CD14-positive monocyte (primary cell): ENCODE measurements around the gene FBXL16. TPM values are rescaled to one million over a fixed set of nuclear protein-coding genes. Genes with fewer than 3 reads are reported as not detected.
"Not testable (repeated sequence)": the region's sequence is repeated elsewhere in the genome, so short reads cannot be mapped to it uniquely, and the experiment has no call there.

Source experiments
- DNase-seq, 3 donors: peaks; one replicate each; pipeline ENCODE4 v3.0.0-alpha.2; 2011 to 2022
- H2AFZ ChIP-seq: 2 replicates; pipeline ENCODE4 v1.6.0; 2012; ENCODE audit warnings: mild to moderate bottlenecking, low read depth, low read length, inconsistent platforms; ENCODE audit not compliant: insufficient read depth, poor library complexity, severe bottlenecking
- H3K27ac ChIP-seq, 2 donors: 1 replicate in 1 of 2; 2 replicates in 1 of 2; pipeline ENCODE4 v1.5.1; 2012 to 2013; ENCODE audit warnings: low read length in 2 of 2, control low read depth in 1 of 2, inconsistent platforms in 1 of 2, low read depth in 1 of 2, mild to moderate bottlenecking in 1 of 2
- H3K27me3 ChIP-seq, 2 donors: one replicate each; pipeline versions ENCODE4 v1.6.0 to v1.6.1; 2011 to 2013; ENCODE audit warnings: low read length in 2 of 2; ENCODE audit not compliant: control insufficient read depth in 2 of 2, insufficient read depth in 2 of 2
- H3K36me3 ChIP-seq, 2 donors: replicated peaks in 1 of 2; 1 replicate in 1 of 2; 2 replicates in 1 of 2; pipeline versions ENCODE4 v1.5.1 to v1.6.1; 2012 to 2013; ENCODE audit warnings: low read length in 2 of 2, control low read depth in 1 of 2, inconsistent platforms in 1 of 2, mild to moderate bottlenecking in 1 of 2; ENCODE audit not compliant: insufficient read depth in 2 of 2, control insufficient read depth in 1 of 2
- H3K4me1 ChIP-seq, 2 donors: 1 replicate in 1 of 2; 2 replicates in 1 of 2; pipeline versions ENCODE4 v1.5.1 to v1.6.1; 2012 to 2013; ENCODE audit warnings: low read length in 2 of 2, control low read depth in 1 of 2, inconsistent platforms in 1 of 2, mild to moderate bottlenecking in 1 of 2, moderate library complexity in 1 of 2; ENCODE audit not compliant: insufficient read depth in 2 of 2, control insufficient read depth in 1 of 2
- H3K4me2 ChIP-seq: replicated peaks from 2 replicates; pipeline ENCODE3; 2012; ENCODE audit warnings: low read length, moderate library complexity, mild to moderate bottlenecking; ENCODE audit not compliant: poor library complexity, severe bottlenecking; ENCODE audit errors: extremely low read depth
- H3K4me3 ChIP-seq, 3 experiments: fragments of 200-600 bp in 1 of 3; sonication (generic) in 1 of 3; replicated peaks in 1 of 3; 1 replicate in 2 of 3; 2 replicates in 1 of 3; pipeline ENCODE4 v1.5.1; 2011 to 2013; ENCODE audit warnings: low read length in 3 of 3, mild to moderate bottlenecking in 3 of 3, control low read depth in 2 of 3, low read depth in 2 of 3, inconsistent platforms in 1 of 3, moderate library complexity in 1 of 3
- H3K79me2 ChIP-seq: 2 replicates; pipeline ENCODE4 v1.6.0; 2012; ENCODE audit warnings: mild to moderate bottlenecking, control low read depth, inconsistent platforms, low read length, moderate library complexity; ENCODE audit not compliant: insufficient read depth
- H3K9ac ChIP-seq: 2 replicates; pipeline ENCODE4 v1.6.0; 2017; ENCODE audit warnings: low read length, mild to moderate bottlenecking; ENCODE audit not compliant: insufficient read depth, poor library complexity, severe bottlenecking
- H3K9me3 ChIP-seq, 2 donors: replicated peaks in 1 of 2; 1 replicate in 1 of 2; 2 replicates in 1 of 2; pipeline versions ENCODE4 v1.5.1 to v1.6.1; 2012 to 2013; ENCODE audit warnings: low read length in 2 of 2, control low read depth in 1 of 2; ENCODE audit not compliant: control insufficient read depth in 1 of 2, insufficient read depth in 1 of 2
- H4K20me1 ChIP-seq: 2 replicates; pipeline ENCODE4 v1.6.0; 2012; ENCODE audit warnings: mild to moderate bottlenecking, low read length, control low read depth, moderate library complexity; ENCODE audit not compliant: insufficient read depth
- H3K27ac Mint-ChIP-seq, 7 donors: one replicate each; pipeline ENCODE4 v1.8.0; 2020; ENCODE audit warnings: mild to moderate bottlenecking in 7 of 7, mixed read lengths in 7 of 7, moderate library complexity in 6 of 7, inconsistent platforms in 2 of 7
- H3K27me3 Mint-ChIP-seq, 3 donors: one replicate each; pipeline ENCODE4 v1.8.0; 2021 to 2022; ENCODE audit warnings: low read depth in 3 of 3, mild to moderate bottlenecking in 3 of 3, mixed read lengths in 3 of 3, moderate library complexity in 3 of 3, inconsistent platforms in 1 of 3
- H3K36me3 Mint-ChIP-seq, 2 donors: one replicate each; pipeline ENCODE4 v1.8.0; 2020; ENCODE audit warnings: mixed read lengths in 2 of 2, inconsistent platforms in 1 of 2, mild to moderate bottlenecking in 1 of 2
- H3K4me1 Mint-ChIP-seq: one replicate; pipeline ENCODE4 v1.8.0; 2020; ENCODE audit warnings: mild to moderate bottlenecking, mixed read lengths
- H3K4me3 Mint-ChIP-seq, 2 donors: one replicate each; pipeline ENCODE4 v1.8.0; 2020; ENCODE audit warnings: mild to moderate bottlenecking in 2 of 2, mixed read lengths in 2 of 2, moderate library complexity in 1 of 2
- H3K9me3 Mint-ChIP-seq, 7 donors: one replicate each; pipeline ENCODE4 v1.8.0; 2020 to 2022; ENCODE audit warnings: mixed read lengths in 7 of 7, mild to moderate bottlenecking in 6 of 7, moderate library complexity in 6 of 7, inconsistent platforms in 2 of 7
- CTCF ChIP-seq: fragments of 200-600 bp; IDR thresholded peaks from one replicate; pipeline ENCODE4 v1.8.0; 2022; ENCODE audit warnings: antibody characterized with exemption, mild to moderate bottlenecking
- WGBS: methylation state at CpG from one replicate; pipeline ENCODE4 v1.1.5; 2013; ENCODE audit warnings: missing lambda C conversion rate; ENCODE audit not compliant: insufficient coverage; 5-methylcytosine and 5-hydroxymethylcytosine counted together
- intact Hi-C, 2 donors: fragments of 100-400 bp; cut with micrococcal nuclease; formaldehyde crosslinking; loops; one replicate each; pipeline versions ENCODE4 v1.15.0 to v1.15.1; 2023
- polyA minus RNA-seq: library from RNA; depleted of rRNA, polyadenylated mRNA; stranded (reverse); fragments of >200 nt; gene quantifications from 2 replicates; pipeline ENCODE4 v1.2.3, GENCODE V29; 2012
- polyA plus RNA-seq, 3 donors: library from polyadenylated mRNA; depleted of rRNA in 1 of 3; unstranded in 2 of 3; stranded (reverse) in 1 of 3; fragments of 300-500 nt in 2 of 3; fragments of >200 nt in 1 of 3; fragmentation: Illumina TruSeq in 2 of 3; gene quantifications; 1 replicate in 2 of 3; 2 replicates in 1 of 3; pipeline ENCODE4 v1.2.3, GENCODE V29; 2012 to 2021
- total RNA-seq, 12 experiments: library from RNA in 1 of 12; stranded (reverse) in 1 of 12; fragments of 120-200 nt in 1 of 12; gene quantifications; one replicate each; pipeline ENCODE4 v1.2.4 and lab custom pipeline; 2013 to 2026; ENCODE audit warnings: mixed read lengths in 6 of 12, inconsistent platforms in 1 of 12

FBXL16 gene, protein sequence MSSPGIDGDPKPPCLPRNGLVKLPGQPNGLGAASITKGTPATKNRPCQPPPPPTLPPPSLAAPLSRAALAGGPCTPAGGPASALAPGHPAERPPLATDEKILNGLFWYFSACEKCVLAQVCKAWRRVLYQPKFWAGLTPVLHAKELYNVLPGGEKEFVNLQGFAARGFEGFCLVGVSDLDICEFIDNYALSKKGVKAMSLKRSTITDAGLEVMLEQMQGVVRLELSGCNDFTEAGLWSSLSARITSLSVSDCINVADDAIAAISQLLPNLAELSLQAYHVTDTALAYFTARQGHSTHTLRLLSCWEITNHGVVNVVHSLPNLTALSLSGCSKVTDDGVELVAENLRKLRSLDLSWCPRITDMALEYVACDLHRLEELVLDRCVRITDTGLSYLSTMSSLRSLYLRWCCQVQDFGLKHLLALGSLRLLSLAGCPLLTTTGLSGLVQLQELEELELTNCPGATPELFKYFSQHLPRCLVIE
- total RNA-seq (2013): 0.13 TPM
- polyA plus RNA-seq (1 to 10 TPM in 1 of 3 donors, under 1 TPM in 2; 0.28 to 1.0 (median 0.49) TPM), polyA minus RNA-seq (0.69 and 0.96 TPM in 2 replicates), total RNA-seq (lab: John Stamatoyannopoulos, UW) (0 to 3.2 (median 0.30) reads per million in 11 experiments)

DNA sequence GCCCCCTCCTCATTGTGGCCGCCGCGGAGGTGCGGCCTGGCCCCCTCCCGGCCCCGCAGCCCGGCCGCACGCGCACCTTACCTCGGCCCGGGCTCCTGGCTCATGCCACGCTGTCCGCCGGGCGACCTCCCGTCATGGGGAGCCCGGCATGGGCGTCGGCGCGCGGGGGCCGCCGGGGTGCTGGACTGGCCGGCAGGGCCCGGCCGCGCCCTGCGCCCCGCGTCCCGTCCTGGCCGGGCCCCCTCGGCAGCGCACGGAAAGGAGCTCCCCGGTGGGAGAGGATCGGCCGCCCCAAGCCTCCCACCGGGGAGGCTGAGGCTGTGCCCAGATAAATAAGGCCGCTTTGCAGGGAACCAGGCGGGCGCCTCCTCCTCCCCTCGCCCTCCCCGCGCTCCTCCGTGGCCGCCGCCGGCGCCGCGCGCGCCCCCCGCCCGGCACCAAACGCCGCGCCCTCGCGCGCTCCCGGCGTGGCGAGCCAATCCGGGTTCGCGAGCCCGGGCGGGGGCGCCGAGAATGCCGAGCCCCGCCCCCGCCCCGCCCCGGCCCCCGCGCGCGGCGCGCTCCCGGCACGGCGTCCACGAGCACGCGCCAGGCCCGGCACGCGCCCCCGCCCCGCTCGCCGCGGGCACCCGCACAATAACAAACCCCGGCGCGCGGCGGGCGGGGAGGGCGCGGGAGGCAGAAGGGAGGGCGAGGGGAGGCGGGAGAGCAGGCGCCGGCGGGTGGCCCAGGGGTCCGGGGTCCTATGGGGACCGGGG, at the start of gene FBXL16:
TSS of gene FBXL16 (minus strand) at position 371 of the 758 bp plus-strand sequence. CDS start 8,396 bp downstream, outside the sequence.
- Mint-ChIP-seq H3K36me3 (no peaks in the 10 kb centered on the region), H3K4me1 (no peaks in the 10 kb centered on the region), H3K27me3 (peaks cover 68 to 87% (median 83%) of the 10 kb centered on the region in 3 donors), H3K9me3 (peaks cover 0 to 8% (median 0%) of the 10 kb centered on the region in 7 donors), H3K4me3 (peak within 1 kb of the TSS in 1 of 2 donors; percentile 76), H3K27ac (no peak within 1 kb of the TSS)
- Histone ChIP-seq H3K36me3 (no peaks in the 10 kb centered on the region), H3K27me3 (peaks cover 8 to 82% of the 10 kb centered on the region in 2 donors), H3K4me2 (no peak within 1 kb of the TSS), H3K9me3 (peaks cover 0 to 4% of the 10 kb centered on the region in 2 donors), H3K9ac (no peak within 1 kb of the TSS), H3K27ac (no peak within 1 kb of the TSS), H3K4me3 (no peak within 1 kb of the TSS), H3K4me1 (no peaks in the 10 kb centered on the region), H2AFZ (no peak within 1 kb of the TSS), H4K20me1 (no peaks in the 10 kb centered on the region), H3K79me2 (no peaks in the 10 kb centered on the region)
- DNase-seq: no peak
- no peak for TF ChIP-seq CTCF
- intact Hi-C loops: no loop called here
- 1% methylated on average over 85 of the region's 115 CpGs for whole genome bisulfite sequencing

- H3K4me1 Mint-ChIP-seq: peaks cover 35% of the 10 kb centered on the region
- Histone ChIP-seq H3K79me2 (no peaks in the 10 kb centered on the region), H3K36me3 (no peaks in the 10 kb centered on the region), H3K4me2 (peak overlapping the region; percentile 70), H4K20me1 (no peaks in the 10 kb centered on the region), H3K9me3 (no peaks in the 10 kb centered on the region), H3K9ac (no peak overlapping the region), H3K4me3 (peak overlapping the region in 1 of 3 experiments; percentile 68), H3K4me1 (peaks cover 33 to 41% of the 10 kb centered on the region in 2 donors), H3K27ac (peak overlapping the region; percentile 11 to 49), H3K27me3 (no peaks in the 10 kb centered on the region), H2AFZ (peak overlapping the region; percentile 48)
- no peak for TF ChIP-seq CTCF
- DNase-seq: peak; percentile 56 to 71 (median 62)
- H3K27ac Mint-ChIP-seq: peak overlapping the region; percentile 26 to 77 (median 63)
- peaks cover 0 to 2% of the 10 kb centered on the region in 2 donors for H3K36me3 Mint-ChIP-seq
- peak overlapping the region; percentile 51 to 53 for H3K4me3 Mint-ChIP-seq
- 0% methylated on average over 1 of the region's 11 CpGs for WGBS
- intact Hi-C loops: no loop called here
- peaks cover 0 to 4% (median 1%) of the 10 kb centered on the region in 3 donors for H3K27me3 Mint-ChIP-seq
- peaks cover 0 to 5% (median 3%) of the 10 kb centered on the region in 7 donors for H3K9me3 Mint-ChIP-seq
These were observed 49.1 kb upstream of the FBXL16 start for GRCh38 chr16:754656-755055.

DNA sequence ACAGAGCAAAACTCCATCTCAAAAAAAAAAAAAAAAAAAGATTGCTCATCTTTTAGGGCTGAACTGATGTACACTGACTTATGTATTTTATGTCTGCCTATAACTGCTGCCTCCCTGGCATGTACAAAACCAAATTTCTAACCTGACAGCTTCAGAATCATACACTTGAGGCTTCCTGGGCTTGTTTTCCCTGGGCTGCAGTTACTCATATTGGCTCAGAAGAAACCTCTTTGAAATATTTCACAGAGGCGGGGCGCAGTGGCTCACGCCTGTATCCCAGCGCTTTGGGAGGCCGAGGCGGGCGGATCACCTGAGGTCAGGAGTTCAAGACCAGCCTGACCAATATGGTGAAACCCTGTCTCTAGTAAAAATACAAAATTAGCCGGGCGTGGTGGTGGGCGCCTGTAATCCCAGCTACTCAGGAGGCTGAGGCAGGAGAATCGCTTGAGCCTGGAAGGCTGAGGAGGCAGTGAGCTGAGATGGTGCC, 48.6 kb upstream of the FBXL16 start:
- H3K36me3 ChIP-seq, H3K36me3 Mint-ChIP-seq, H3K9me3 ChIP-seq, H3K79me2 ChIP-seq, DNase-seq, H3K9me3 Mint-ChIP-seq, H3K27me3 Mint-ChIP-seq, H3K9ac ChIP-seq, H4K20me1 ChIP-seq, intact Hi-C loops, H2AFZ ChIP-seq, H3K27me3 ChIP-seq: not testable (repeated sequence)
- H3K27ac ChIP-seq: peak overlapping the region; percentile 9 to 49
- WGBS: 93% methylated on average over 6 of the region's 11 CpGs
- peak overlapping the region in 1 of 3 experiments; percentile 68 for H3K4me3 ChIP-seq
- H3K27ac Mint-ChIP-seq: peak overlapping the region in 6 of 7 donors; percentile 56 to 77 (median 64)
- peak overlapping the region; percentile 70 for H3K4me2 ChIP-seq
- peak overlapping the region in 1 of 2 donors; percentile 21 for H3K4me3 Mint-ChIP-seq
- peaks cover 33 to 41% of the 10 kb centered on the region in 2 donors for H3K4me1 ChIP-seq
- peaks cover 35% of the 10 kb centered on the region for H3K4me1 Mint-ChIP-seq
